ENCODE results near the gene GNG10.

The GNG10 gene

DNA sequence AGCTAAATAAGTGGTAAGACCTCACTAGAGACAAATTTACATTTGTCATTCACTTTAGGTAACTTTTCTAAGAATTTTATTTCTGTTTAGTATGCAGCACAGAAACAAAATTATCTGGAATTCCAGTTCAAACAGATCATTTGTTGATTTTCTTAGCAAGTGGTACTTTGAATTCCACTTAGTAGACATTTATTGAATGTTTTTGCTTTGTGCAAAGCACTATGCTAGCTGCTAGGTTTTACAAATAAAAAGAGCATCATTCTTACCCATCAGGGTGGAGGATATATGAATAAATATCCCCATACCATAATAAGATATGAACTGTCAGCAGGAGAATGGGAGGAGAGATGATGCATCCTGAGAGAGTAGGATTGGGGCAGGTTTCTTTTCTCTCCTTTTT, 35.4 kb downstream of the GNG10 start:
- no peak overlapping the region for H3K27ac ChIP-seq
- TF ChIP-seq CTCF (IDR thresholded peaks at IDR 0.05) (no peak), ZFX (IDR thresholded peaks at IDR 0.05; ENCODE audit: borderline replicate concordance) (no peak)

GRCh38 chr9:111700776-111701175, 39.4 kb downstream of the GNG10 start:
- no peak overlapping the region for H3K27ac ChIP-seq
- TF ChIP-seq ZFX (IDR thresholded peaks at IDR 0.05; ENCODE audit: borderline replicate concordance) (no peak), CTCF (IDR thresholded peaks at IDR 0.05) (no peak)

DNA sequence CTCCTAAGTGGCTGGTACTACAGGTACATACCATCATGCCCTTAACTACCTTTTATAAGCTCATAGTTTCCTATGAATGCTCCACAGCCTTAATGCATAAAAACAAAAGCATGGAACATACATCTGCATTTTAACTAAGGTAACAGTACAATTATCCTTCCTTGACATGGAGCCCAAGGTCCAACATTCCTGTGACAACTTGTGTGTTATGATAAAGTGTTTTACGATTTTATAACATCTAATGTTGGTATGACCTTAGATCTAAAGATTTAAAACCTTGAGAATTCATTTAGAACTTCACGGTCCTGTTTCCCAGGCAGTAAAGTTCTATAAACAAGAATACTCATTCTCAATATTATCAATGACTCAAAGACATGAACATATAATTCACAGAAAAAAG, 43.1 kb downstream of the GNG10 start:
- TF ChIP-seq CTCF (IDR thresholded peaks at IDR 0.05) (no peak), ZFX (IDR thresholded peaks at IDR 0.05; ENCODE audit: borderline replicate concordance) (no peak)
- H3K27ac ChIP-seq: no peak overlapping the region

GRCh38 chr9:111711548-111711947, 50.1 kb downstream of the GNG10 start:
- H3K27ac ChIP-seq: no peak overlapping the region
- TF ChIP-seq ZFX (IDR thresholded peaks at IDR 0.05; ENCODE audit: borderline replicate concordance) (no peak), CTCF (IDR thresholded peaks at IDR 0.05) (no peak)

- no peak for TF ChIP-seq ZFX (IDR thresholded peaks at IDR 0.05; ENCODE audit: borderline replicate concordance)
- TF ChIP-seq CTCF (IDR thresholded peaks at IDR 0.05): no peak
- H3K27ac ChIP-seq: no peak overlapping the region
These were observed 51.0 kb downstream of the GNG10 start for GRCh38 chr9:111712369-111712768.

GRCh38 chr9:111715471-111715870, 54.1 kb downstream of the GNG10 start:
- no peak for TF ChIP-seq ZFX (IDR thresholded peaks at IDR 0.05; ENCODE audit: borderline replicate concordance)
- TF ChIP-seq CTCF (IDR thresholded peaks at IDR 0.05): no peak
- H3K27ac ChIP-seq: no peak overlapping the region

DNA sequence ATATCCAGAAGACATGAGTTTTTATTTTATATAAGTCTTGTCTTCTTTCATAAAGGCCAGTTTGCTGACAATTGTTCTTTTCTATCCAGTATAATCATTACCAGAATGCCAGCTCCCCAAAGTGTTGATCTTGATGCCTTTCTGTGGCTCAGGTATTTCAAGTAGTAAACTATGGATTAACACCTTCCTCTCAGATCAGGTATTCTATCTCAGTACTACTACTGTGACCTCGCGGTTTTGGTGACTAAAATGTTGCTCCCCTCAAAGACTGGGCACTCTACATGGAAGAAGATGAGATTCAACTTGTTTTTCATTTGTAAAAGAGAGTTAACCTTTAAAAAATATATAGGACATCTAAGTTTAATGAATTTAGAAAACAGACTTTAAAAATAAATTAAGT, 58.1 kb downstream of the GNG10 start:
- TF ChIP-seq CTCF (IDR thresholded peaks at IDR 0.05): no peak
- no peak for TF ChIP-seq ZFX (IDR thresholded peaks at IDR 0.05; ENCODE audit: borderline replicate concordance)
- no peak overlapping the region for H3K27ac ChIP-seq

Measured in 22Rv1 (cell line).